Activated T-cell treated with anti-CD3 and anti-CD28 coated beads for 48 hours (primary cell): ENCODE measurements around the gene TBP.
"Not testable (repeated sequence)": the region's sequence is repeated elsewhere in the genome, so short reads cannot be mapped to it uniquely, and the experiment has no call there.

Source experiments
- DNase-seq: peaks from one replicate; pipeline ENCODE4 v3.0.0-alpha.2; 2020; ENCODE audit warnings: low read depth

The TBP gene

GRCh38 chr6:170554013-170554795, at the start of gene TBP:
TBP (plus strand) TSS chr6:170554369; CDS start chr6:170557030, 2,661 bp downstream.
- peak; percentile 91 for DNase-seq

DNA sequence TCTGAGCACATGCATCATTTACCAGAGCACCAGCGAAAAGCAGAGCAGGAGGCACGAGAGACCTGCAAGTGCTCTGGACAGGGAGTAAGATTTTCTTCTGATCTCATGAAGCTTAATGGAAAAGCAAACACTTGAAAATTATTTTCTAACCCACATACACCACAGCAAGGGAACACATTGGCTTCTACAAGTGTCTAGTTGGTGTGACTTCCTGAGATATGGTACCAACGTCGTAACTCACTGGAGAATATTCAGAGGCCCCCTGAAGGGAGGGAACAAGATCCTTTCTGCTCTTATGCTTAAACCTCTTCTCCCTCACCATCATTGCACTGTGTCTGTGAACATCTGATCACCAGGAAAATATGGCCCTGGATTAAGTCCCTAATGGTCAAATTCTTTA, 49.7 kb upstream of the TBP start:
- DNase-seq: no peak

DNA sequence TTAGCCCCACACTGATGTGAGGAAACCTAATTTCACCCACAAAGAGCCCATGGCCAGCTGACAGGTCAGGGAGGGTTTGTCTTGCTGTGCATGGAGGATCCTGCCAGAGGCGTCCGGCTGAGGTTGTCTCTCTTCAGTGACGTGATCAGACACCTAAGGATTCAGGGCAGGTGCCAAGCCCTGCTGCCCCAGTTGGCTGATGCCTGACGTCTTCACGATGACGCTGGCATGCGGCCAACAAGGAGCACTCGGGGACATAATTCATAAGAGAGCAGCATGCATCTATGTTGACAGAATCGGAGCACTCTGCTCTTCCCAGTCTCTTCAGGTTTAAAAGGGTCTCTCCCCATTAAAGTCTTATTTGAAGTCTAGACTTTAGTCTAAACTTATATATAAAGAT, 48.9 kb upstream of the TBP start:
- DNase-seq: no peak

DNA sequence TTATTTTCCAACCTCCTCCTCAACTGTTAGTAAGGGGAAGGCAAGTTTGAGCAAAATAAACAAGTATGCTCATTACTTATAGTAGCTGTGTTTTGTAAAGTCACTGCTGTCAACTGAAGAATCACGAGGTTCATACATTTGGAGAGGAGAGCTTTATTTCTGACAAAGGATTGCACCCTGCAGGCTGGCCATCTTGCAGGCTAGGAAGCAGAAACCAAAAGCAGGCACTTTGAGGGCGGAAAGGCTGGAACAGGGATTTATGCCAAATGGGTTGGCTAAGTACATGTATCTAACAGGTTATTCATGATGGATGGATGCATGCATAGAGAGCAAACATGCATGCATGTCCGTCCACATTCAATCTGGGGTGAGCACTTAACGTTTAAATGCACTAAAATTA, 47.7 kb upstream of the TBP start:
- no peak for DNase-seq

DNA sequence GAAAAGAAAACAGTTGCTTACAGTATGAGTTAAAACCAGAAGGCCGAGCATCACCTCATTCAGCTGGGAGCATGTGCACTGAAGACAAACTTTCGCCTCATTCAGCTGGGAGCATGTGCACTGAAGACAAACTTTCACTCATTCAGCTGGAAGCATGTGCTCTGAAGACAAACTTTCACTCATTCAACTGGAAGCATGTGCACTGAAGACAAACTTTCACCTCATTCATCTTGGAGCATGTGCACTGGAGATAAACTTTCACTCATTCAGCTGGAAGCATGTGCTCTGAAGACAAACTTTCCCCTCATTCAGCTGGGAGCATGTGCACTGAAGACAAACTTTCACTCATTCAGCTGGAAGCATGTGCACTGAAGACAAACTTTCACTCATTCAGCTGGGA, 46.4 kb upstream of the TBP start:
- DNase-seq: not testable (repeated sequence)

DNA sequence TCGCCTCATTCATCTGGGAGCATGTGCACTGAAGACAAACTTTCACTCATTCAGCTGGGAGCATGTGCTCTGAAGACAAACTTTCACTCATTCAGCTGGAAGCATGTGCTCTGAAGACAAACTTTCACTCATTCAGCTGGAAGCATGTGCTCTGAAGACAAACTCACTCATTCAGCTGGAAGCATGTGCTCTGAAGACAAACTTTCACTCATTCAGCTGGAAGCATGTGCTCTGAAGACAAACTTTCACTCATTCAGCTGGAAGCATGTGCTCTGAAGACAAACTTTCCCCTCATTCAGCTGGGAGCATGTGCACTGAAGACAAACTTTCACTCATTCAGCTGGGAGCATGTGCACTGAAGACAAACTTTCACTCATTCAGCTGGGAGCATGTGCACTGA, 45.9 kb upstream of the TBP start:
- not testable (repeated sequence) for DNase-seq

DNA sequence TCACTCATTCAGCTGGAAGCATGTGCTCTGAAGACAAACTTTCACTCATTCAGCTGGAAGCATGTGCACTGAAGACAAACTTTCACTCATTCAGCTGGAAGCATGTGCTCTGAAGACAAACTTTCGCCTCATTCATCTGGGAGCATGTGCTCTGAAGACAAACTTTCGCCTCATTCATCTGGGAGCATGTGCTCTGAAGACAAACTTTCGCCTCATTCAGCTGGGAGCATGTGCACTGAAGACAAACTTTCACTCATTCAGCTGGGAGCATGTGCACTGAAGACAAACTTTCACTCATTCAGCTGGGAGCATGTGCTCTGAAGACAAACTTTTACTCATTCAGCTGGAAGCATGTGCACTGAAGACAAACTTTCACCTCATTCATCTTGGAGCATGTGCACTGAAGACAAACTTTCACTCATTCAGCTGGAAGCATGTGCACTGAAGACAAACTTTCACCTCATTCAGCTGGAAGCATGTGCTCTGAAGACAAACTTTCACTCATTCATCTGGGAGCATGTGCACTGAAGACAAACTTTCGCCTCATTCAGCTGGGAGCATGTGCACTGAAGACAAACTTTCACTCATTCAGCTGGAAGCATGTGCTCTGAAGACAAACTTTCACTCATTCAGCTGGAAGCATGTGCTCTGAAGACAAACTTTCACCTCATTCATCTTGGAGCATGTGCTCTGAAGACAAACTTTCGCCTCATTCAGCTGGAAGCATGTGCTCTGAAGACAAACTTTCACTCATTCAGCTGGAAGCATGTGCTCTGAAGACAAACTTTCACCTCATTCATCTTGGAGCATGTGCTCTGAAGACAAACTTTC, 45.1 kb upstream of the TBP start:
- DNase-seq: not testable (repeated sequence)

DNA sequence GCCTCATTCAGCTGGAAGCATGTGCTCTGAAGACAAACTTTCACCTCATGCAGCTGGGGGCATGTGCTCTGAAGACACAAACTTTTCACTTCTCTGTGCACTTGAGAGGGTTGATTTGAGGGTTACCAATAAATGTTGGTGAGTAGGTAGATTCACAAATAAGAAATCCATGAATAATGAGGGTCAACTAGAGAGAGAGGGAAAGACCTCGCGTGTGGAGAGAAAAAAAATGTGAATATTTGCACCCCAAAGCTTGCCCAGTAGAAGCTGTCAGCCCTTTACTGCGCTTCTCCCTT, 44.5 kb upstream of the TBP start:
- no peak for DNase-seq

DNA sequence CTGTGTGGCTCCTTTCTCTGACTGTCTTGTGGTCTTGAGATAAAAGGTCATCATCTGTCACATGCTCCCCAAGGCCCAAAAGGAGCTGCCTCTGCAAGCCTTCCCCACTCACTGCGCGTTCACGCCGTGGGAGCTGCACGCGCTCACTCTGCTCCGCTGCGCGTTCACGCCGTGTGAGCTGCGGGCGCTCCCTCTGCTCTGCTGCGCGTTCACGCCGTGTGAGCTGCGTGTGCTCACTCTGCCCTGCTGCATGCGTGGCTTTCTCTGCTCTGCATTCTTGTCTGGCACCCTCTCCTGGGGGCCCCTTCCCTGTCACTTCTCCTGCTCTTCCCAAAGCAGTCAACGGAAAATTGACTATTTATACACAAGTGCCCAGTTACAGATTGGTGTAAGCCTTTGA, 43.5 kb upstream of the TBP start:
- no peak for DNase-seq

GRCh38 chr6:170512249-170512648, 41.9 kb upstream of the TBP start:
- DNase-seq: no peak

- DNase-seq: no peak
Observed at GRCh38 chr6:170514908-170515307, 39.3 kb upstream of the TBP start.

DNA sequence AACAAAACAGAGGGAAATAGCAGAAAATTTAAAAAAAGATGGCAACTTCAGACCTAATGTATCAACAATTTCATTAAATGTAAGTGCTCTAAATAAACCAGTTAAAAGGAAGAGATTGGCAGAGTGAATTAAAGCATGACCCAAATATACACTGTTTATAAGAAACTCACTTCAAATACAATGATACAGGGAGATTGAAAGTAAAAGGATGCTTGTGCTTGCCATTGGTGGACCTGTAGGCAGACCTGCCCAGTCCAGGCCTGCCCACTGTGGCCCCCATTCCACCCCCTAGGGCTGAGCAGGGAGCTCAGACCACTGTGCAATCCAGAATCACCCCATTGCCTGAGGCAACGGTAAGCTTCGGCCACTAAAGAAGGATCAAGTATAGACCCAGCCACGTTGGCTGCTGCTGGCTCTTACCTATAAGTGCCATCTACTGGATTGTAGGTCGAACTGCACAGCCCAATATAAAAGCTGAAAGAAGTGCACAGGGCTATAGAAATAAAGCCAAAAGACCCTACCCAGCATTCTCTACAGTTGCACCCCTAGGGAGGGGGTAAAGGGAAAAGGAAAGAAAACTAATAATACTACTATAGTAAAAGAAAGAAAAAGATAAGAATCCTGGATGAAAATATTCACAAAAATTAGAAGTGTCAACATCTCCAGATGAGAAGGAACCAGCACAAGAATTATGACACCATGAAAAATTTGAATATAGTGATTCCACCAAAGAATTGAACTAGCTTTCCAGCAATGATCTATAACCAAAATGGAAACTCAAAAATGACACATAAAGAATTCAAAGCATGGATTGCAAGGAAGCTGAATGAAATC, 37.2 kb upstream of the TBP start:
- peak; percentile 12 for DNase-seq

GRCh38 chr6:170522565-170523183, 31.5 kb upstream of the TBP start:
- DNase-seq: no peak

- no peak for DNase-seq
Observed at GRCh38 chr6:170523256-170524171, 30.7 kb upstream of the TBP start.

- DNase-seq: no peak
Observed at GRCh38 chr6:170524172-170524502, 30.0 kb upstream of the TBP start.

GRCh38 chr6:170525795-170526194, 28.4 kb upstream of the TBP start:
- no peak for DNase-seq

DNA sequence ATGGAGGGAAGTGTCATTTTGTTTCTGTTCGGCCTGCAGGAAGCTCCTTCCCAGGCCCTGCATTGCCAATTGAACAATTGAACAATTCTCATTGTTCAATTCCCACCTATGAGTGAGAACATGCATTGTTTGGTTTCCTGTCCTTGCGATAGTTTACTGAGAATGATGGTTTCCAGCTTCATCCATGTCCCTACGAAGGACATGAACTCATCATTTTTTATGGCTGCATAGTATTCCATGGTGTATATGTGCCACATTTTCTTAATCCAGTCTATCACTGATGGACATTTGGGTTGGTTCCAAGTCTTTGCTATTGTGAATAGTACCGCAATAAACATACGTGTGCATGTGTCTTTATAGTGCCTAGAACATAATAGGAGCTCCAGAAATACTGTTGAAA, 26.2 kb upstream of the TBP start:
- not testable (repeated sequence) for DNase-seq

GRCh38 chr6:170529839-170530469, 24.2 kb upstream of the TBP start:
- peak; percentile 45 for DNase-seq

DNA sequence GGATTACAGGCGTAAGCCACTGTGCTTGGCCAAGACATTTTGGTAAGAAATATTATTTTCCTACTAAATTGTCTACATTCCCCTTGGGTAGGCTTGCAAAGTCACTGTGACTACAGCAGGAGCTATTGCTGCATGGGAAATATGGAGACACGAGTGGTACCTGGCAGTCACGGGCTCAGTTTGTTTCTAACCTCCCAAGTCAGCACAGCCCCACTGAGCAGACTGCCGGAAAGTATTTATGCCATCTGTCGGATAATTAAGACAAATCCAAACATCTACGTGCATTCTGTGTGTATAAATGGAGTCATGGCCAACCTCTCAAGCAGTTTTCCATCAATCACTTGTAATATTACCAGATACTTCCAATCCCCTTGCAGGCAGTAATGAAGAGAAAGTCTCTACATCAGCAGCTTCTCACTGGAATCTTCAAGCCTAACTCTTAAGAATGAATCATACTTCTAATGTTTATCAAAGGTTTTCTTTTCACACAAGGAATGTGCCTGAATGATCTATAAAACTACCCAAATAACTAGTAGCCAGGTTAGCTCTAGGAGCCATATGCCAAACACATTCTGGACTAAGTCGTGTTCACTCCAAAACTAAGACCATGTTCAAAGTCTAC, 21.2 kb upstream of the TBP start:
- no peak for DNase-seq

- DNase-seq: no peak
Observed at GRCh38 chr6:170533792-170534191, 20.4 kb upstream of the TBP start.
